ENCODE data around the gene POLA1.

The POLA1 gene

DNA sequence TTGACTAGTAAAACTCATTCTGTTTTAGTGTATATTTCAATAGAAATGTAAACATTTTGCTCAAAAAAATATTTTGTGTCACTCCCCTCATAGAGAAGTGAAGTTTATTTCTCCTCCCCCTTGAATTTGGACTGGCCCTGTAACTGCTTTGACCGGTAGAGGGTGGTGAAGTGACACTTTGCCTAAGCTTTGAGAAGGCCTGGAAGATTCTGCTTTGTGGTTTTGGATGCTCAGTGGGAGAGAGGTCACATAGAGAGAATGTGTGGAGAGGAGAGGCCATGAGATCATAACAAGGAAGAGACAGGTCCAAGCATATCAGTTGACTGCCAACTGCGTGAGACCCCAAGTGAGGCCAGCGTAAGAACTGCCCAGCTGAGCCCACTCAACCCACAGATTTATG is 341.2 kb downstream of the POLA1 start:
- no peak for DNase-seq

DNA sequence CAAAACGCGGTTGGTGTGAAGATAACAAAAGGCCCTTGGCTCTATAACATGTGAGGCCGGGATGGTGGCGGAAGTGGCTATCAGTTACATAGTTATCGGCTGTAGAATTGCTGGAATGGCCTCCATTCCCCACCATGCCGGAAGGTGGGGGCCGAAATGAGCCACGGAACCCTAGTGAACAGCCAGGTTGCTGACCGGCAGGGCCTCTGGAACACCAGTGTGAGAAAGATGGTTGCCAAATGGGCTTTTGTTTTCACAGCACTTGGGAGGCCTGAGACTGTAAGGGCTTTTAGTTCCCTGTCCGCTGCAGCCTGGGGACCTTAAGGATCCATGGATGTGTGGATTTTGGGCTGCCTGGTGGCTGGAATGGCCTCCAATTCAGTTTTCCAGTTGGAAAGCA is 345.3 kb downstream of the POLA1 start:
- no peak for DNase-seq

DNA sequence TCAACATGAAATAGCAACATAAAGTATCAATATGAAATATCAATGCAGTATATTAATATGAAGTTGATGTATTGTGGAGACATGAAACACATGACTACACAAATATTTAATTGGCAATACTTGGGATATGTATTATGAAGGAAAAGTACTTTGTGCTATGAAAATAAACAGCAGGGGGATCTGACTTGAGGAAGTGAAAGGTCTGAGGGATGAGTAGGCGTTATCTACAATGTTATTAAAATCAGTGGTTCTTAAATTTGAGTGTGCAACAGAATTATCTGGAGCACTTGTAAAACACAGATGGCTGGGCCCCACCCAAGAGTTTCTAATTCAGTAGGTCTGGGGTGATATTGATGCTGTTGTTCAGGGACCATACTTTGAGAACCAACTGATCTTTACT is 349.5 kb downstream of the POLA1 start:
- DNase-seq = no peak

Measured in NCI-H2171 (cell line).